ENCODE data around the gene CCNC.
"Not testable (repeated sequence)": the region's sequence is repeated elsewhere in the genome, so short reads cannot be mapped to it uniquely, and the experiment has no call there.

The CCNC gene

DNA sequence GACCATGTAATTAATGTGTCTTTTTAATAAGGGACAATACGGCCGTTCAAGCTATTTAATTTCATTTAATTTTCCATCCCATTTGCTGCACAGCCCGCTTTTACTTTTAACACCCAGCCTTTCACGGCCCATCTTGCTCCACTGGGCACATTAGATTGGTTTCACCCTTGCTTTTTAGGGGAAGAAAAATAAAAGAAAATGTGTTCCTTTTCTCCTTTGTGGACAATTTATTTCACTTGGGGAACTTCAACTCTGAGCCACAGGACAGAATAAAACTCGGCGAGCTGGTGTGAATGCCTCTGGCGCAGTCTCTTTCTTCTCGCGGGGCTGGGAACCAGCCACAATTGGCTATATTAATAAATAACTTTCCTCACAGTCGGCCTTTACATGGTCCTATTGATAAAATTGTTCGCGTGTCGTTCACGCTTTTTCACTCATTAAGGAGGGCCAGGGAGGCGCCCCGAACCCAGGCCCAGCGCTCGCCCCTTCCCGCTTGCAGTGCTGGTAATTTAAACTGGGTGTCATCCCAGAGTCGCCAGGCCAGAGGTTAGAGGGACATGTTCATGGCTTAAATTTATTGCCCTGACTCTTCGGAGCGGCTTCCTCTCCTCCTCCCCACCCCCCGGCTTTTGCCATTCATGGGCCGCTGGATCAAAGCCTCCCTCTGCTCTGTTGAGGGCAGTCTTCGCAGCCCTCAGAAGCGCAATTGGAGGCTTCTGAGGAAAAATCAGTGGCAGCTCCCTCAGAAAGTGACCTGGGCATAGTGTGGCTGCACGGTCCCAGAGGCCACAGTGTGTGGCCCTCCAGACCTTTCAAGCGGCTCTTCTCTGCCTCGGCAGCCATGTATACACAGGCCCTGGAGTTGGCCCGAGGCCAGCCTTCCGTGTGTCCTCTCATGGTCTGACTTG is 36.0 kb upstream of the CCNC start:
- TF ChIP-seq POLR2AphosphoS5 (IDR thresholded peaks at IDR 0.05; ENCODE audit: borderline replicate concordance, low read depth, low read length) (no peak), EZH2 (IDR thresholded peaks at IDR 0.05) (no peak), FOXP2 (optimal IDR thresholded peaks at IDR 0.05; ENCODE audit: control extremely low read depth, extremely low read length, insufficient read depth) (no peak)
- Histone ChIP-seq H3K9ac (ENCODE audit: insufficient read length) (no peak overlapping the region), H3K27ac (no peak overlapping the region), H3K36me3 (ENCODE audit: insufficient read depth, low read length) (no peaks in the 10 kb centered on the region), H3K4me3 (no peak overlapping the region), H3K9me3 (ENCODE audit: low read depth, low read length) (no peaks in the 10 kb centered on the region)
- no peak for DNase-seq (ENCODE audit: low read depth, low spot score)

DNA sequence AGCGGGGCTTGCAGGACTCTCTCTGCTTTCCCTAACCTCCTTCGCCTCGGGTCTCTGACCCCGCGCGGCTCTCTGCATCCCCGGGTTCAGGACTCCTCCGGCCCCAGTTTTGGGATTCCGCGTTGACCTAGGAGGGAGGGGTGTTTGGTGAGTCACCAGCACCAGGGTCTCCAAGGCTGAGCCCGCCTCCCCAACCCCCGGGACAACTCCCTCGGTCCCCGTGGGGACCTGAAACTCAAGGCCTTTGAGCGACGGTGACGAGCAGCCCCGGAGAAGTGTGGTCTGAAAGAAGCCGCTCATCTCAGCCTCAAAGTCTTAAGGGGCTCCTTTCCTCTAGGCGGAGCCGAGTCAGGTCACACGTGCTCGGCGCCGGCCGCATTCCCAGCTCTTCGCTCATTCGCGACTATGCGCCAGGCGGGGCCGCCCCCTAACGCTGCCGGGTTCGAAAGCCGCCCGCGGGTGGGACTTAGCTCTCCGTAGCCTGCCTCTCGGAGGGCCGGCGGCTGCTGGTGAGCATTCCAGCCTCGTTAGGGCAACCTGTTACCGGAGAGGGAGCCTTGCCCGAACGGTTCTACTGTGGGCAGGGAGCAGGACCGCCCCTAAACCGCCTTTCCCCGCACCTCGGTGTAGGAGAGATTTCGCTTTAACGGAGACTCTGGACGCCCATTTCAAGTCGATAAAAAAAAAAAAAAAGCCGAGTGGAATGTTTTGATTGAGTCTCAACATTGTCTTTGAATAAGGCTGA is 35.1 kb upstream of the CCNC start:
- no peak for TF ChIP-seq FOXP2 (optimal IDR thresholded peaks at IDR 0.05; ENCODE audit: control extremely low read depth, extremely low read length, insufficient read depth)
- TF ChIP-seq EZH2 (IDR thresholded peaks at IDR 0.05) = no peak
- TF ChIP-seq POLR2AphosphoS5 (IDR thresholded peaks at IDR 0.05; ENCODE audit: borderline replicate concordance, low read depth, low read length) = no peak
- DNase-seq (ENCODE audit: low read depth, low spot score) = no peak
- H3K27ac ChIP-seq = no peak overlapping the region

DNA sequence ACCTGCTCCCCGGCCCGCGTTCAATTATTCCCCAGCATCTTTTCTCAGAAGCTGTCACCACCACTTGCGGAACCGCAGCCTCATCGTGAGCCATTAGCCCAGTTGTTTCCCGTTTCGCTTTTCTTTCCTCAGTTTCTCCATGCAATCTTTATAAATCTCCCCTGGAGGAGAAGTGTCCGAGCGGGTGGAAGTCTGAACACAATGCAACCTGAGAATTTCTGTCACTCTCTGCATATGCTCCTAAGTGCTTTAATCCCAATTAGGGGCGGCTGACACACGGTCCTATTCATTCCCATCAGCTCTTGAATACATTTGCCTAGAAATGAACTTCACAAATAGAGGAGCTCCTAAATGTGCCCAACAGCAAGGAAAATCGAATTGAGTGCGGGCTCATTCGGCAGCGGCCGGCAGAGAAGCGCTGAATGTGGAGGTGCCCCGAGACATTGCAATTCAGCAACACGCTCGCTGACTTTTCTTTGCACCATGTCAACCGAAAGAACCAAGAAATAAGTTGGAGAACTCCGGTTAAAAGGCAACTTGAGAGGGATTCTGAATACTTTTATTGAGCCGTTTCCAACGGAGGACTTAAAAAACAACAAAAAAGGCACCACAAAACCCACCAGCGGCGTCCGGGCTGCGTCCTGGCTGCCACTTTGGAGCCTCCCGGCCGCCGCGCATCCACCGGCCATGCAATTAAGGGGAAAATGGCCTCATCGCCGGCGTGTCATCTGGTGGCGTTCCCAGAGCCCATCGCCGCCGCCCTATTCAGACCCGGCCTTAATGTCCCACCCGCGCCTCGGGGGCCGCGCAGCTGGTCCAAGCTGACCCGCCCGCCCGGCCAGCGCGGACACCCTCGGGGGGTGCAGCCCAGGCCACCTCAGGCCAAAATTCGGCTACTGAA is 34.3 kb upstream of the CCNC start:
- DNase-seq (ENCODE audit: low read depth, low spot score) = no peak
- Histone ChIP-seq H3K9ac (ENCODE audit: insufficient read length) (no peak overlapping the region), H3K36me3 (ENCODE audit: insufficient read depth, low read length) (no peaks in the 10 kb centered on the region), H3K4me3 (no peak overlapping the region), H3K9me3 (ENCODE audit: low read depth, low read length) (no peaks in the 10 kb centered on the region), H3K27ac (no peak overlapping the region)
- TF ChIP-seq POLR2AphosphoS5 (IDR thresholded peaks at IDR 0.05; ENCODE audit: borderline replicate concordance, low read depth, low read length) = no peak
- no peak for TF ChIP-seq FOXP2 (optimal IDR thresholded peaks at IDR 0.05; ENCODE audit: control extremely low read depth, extremely low read length, insufficient read depth)
- TF ChIP-seq EZH2 (IDR thresholded peaks at IDR 0.05) = no peak

More for the DNA sequence above, 35.1 kb upstream of the CCNC start:
- Histone ChIP-seq H3K9ac (ENCODE audit: insufficient read length) (no peak overlapping the region), H3K9me3 (ENCODE audit: low read depth, low read length) (no peaks in the 10 kb centered on the region), H3K4me3 (no peak overlapping the region), H3K36me3 (ENCODE audit: insufficient read depth, low read length) (no peaks in the 10 kb centered on the region)

DNA sequence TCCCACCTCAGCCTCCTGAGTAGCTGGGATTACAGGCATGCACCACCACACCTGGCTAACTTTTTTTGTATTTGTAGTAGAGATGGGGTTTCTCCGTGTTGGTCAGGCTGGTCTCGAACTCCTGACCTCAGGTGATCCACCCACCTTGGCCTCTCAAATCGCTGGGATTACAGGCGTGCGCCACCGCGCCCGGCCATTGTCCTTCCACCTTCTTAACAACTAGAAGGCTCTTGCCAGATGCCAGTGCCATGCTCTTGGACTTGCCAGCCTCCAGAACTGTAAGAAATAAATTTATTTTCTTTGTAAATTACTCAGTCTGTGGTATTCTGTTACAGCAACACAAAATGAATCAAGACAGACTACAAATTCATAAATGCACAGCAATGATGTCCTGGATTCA is 26.2 kb upstream of the CCNC start:
- not testable (repeated sequence) for H3K4me3 ChIP-seq; H3K9ac ChIP-seq (ENCODE audit: insufficient read length); H3K36me3 ChIP-seq (ENCODE audit: insufficient read depth, low read length); H3K9me3 ChIP-seq (ENCODE audit: low read depth, low read length); DNase-seq (ENCODE audit: low read depth, low spot score); H3K27ac ChIP-seq

DNA sequence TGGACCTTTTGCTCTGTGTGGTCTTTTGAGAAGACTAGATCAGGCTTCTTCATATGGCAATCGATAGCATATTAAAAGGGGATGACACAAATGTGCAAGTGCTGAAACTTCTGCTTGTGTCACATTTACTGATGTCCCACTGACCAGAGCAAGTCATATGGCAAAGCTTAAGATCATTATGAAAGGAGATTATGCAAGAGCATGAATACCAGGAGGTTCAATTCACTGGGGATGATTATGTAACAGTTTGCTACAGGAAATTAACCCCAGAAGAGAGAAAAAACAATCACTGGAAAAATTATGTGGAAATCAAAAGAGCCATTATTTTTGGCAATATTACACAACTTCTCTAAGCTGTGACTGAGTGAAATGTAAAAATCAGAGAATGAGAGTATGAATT is 24.4 kb upstream of the CCNC start:
- Histone ChIP-seq H3K9ac (ENCODE audit: insufficient read length) (no peak overlapping the region), H3K4me3 (no peak overlapping the region), H3K9me3 (ENCODE audit: low read depth, low read length) (no peaks in the 10 kb centered on the region), H3K36me3 (ENCODE audit: insufficient read depth, low read length) (no peaks in the 10 kb centered on the region), H3K27ac (no peak overlapping the region)
- TF ChIP-seq POLR2AphosphoS5 (IDR thresholded peaks at IDR 0.05; ENCODE audit: borderline replicate concordance, low read depth, low read length) (no peak), EZH2 (IDR thresholded peaks at IDR 0.05) (no peak), FOXP2 (optimal IDR thresholded peaks at IDR 0.05; ENCODE audit: control extremely low read depth, extremely low read length, insufficient read depth) (no peak)
- DNase-seq (ENCODE audit: low read depth, low spot score) = peak; percentile 48

DNA sequence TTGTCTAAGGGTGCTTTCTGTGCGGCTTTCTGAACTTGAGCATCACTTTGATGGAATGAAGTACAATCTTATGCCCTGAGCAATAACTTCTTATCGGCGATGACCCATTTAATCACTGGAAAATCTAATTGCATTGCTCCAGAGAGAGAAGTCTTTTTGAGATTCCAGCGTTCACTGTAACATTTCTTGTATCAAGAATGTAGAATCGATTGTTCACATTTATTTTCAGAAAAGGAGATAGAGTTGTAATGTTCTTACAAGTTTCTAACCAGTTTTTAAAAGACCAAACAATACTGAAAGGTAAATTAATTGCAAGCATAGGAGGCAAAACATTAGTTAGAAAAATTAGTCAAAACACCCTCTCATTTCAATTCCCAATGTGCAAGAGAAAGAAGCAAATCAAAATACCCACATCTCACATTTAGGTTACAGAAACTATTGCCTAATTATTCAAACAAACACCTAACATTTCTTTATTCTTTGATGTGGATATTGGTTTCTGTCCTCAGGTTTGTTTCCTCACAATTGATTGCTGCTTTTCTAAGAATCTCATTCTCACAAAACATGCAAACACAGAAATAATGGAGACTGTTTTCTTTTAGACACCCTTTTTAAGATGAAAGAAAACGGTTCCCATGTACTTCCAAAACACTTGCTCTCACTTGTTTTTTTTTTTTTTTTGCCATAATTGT is 23.4 kb upstream of the CCNC start:
- no peak for DNase-seq (ENCODE audit: low read depth, low spot score)
- Histone ChIP-seq H3K4me3 (no peak overlapping the region), H3K9me3 (ENCODE audit: low read depth, low read length) (no peaks in the 10 kb centered on the region), H3K27ac (no peak overlapping the region), H3K9ac (ENCODE audit: insufficient read length) (no peak overlapping the region), H3K36me3 (ENCODE audit: insufficient read depth, low read length) (no peaks in the 10 kb centered on the region)
- TF ChIP-seq EZH2 (IDR thresholded peaks at IDR 0.05) = no peak
- TF ChIP-seq FOXP2 (optimal IDR thresholded peaks at IDR 0.05; ENCODE audit: control extremely low read depth, extremely low read length, insufficient read depth) = no peak
- TF ChIP-seq POLR2AphosphoS5 (IDR thresholded peaks at IDR 0.05; ENCODE audit: borderline replicate concordance, low read depth, low read length) = no peak

DNA sequence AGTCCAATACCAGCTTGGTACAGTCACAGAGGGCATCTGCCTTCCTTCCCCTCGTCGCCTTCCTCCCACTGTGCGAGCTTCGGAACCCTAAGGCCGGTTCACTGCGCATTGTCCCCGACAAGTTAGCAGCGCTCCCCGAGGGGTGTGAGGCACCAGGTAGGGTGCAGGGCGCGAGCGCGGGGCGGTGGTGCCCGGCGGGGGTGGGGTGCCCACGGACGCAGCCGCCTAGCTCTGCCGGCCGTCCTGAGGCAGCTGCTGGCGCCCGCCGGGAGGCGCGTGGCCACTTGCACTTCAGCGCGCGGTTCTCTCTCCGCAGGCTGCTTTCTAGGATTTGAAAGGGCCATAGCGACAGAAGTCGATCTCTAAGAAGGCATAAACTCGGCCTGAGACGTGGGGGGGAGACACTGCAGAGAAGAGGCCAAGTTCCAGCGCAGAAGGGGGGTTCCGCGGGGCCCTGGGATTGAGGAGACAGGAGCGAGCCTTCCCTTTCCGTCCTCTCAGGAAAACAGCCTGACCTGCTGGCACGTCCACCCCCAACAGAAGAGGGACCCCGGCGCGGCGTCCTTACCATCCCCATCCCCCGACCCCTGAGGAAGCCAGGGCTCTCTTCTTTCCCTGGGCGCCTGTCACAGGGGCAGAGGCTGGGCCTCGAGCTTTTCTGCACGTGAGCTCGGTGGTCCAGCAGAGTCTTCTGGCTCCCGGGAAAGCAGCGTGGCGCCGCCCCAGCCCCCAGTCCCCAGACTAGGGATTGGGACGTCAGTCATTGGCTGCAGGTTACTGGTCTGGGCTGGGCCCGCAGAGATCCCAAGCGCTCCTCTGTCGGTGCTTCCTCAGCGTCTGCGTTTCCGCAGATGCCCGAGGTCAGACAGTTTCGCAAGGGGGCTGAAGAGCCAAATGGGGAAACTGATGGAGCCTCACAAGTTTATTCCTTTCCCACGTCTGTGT is 22.5 kb upstream of the CCNC start:
- no peak for DNase-seq (ENCODE audit: low read depth, low spot score)
- TF ChIP-seq FOXP2 (optimal IDR thresholded peaks at IDR 0.05; ENCODE audit: control extremely low read depth, extremely low read length, insufficient read depth) (no peak), EZH2 (IDR thresholded peaks at IDR 0.05) (no peak), POLR2AphosphoS5 (IDR thresholded peaks at IDR 0.05; ENCODE audit: borderline replicate concordance, low read depth, low read length) (no peak)
- Histone ChIP-seq H3K36me3 (ENCODE audit: insufficient read depth, low read length) (no peaks in the 10 kb centered on the region), H3K9ac (ENCODE audit: insufficient read length) (no peak overlapping the region), H3K27ac (no peak overlapping the region), H3K9me3 (ENCODE audit: low read depth, low read length) (no peaks in the 10 kb centered on the region), H3K4me3 (no peak overlapping the region)

All from SK-N-MC (cell line).